ENCODE measurements around the gene DDX52.

Gene DDX52

GRCh38 chr17:37567137-37567536, 76.1 kb downstream of the DDX52 start:
- Histone ChIP-seq H3K27me3 (no peaks in the 10 kb centered on the region), H3K9me3 (no peaks in the 10 kb centered on the region), H3K4me1 (ENCODE audit: control insufficient read depth in 1 of 2, insufficient read depth in 1 of 2, low read depth in 1 of 2, low read length in 1 of 2) (no peaks in the 10 kb centered on the region), H3K27ac (no peak overlapping the region), H3K4me3 (ENCODE audit: low read depth in 1 of 2, low read length in 1 of 2) (no peak overlapping the region), H3K36me3 (peaks cover 83% of the 10 kb centered on the region)
- TF ChIP-seq, protein P1, sequence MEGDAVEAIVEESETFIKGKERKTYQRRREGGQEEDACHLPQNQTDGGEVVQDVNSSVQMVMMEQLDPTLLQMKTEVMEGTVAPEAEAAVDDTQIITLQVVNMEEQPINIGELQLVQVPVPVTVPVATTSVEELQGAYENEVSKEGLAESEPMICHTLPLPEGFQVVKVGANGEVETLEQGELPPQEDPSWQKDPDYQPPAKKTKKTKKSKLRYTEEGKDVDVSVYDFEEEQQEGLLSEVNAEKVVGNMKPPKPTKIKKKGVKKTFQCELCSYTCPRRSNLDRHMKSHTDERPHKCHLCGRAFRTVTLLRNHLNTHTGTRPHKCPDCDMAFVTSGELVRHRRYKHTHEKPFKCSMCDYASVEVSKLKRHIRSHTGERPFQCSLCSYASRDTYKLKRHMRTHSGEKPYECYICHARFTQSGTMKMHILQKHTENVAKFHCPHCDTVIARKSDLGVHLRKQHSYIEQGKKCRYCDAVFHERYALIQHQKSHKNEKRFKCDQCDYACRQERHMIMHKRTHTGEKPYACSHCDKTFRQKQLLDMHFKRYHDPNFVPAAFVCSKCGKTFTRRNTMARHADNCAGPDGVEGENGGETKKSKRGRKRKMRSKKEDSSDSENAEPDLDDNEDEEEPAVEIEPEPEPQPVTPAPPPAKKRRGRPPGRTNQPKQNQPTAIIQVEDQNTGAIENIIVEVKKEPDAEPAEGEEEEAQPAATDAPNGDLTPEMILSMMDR (IDR thresholded peaks at IDR 0.05) = no peak

DNA sequence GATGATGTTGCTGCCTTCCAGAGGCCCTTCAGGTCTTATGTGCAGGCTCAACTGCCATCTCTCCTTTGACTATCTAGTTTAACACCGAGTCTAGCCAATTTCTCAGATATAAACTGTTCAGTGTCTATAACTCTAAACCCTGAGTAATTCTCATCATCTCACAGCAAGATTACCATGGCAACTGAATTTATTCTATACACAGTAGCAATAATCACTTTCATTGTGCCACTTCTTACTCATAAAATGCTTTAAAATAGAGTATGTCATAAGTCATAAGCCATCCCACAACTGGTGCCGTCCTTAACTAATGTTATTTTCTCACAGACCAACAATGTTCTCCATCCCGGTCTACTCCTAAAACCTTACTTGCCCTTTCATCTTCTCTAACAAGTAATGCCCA, 79.0 kb downstream of the DDX52 start:
- no peaks in the 10 kb centered on the region for H3K9me3 ChIP-seq
- no peaks in the 10 kb centered on the region for H3K4me1 ChIP-seq (ENCODE audit: control insufficient read depth in 1 of 2, insufficient read depth in 1 of 2, low read depth in 1 of 2, low read length in 1 of 2)
- TF ChIP-seq, protein P1 (IDR thresholded peaks at IDR 0.05) = no peak
- no peaks in the 10 kb centered on the region for H3K27me3 ChIP-seq
- peaks cover 81% of the 10 kb centered on the region for H3K36me3 ChIP-seq
- no peak overlapping the region for H3K27ac ChIP-seq
- H3K4me3 ChIP-seq (ENCODE audit: low read depth in 1 of 2, low read length in 1 of 2) = no peak overlapping the region

GRCh38 chr17:37562016-37562745, 81.1 kb downstream of the DDX52 start:
- Histone ChIP-seq H3K4me3 (ENCODE audit: low read depth in 1 of 2, low read length in 1 of 2) (no peak overlapping the region), H3K4me1 (ENCODE audit: control insufficient read depth in 1 of 2, insufficient read depth in 1 of 2, low read depth in 1 of 2, low read length in 1 of 2) (no peaks in the 10 kb centered on the region), H3K27ac (no peak overlapping the region), H3K9me3 (no peaks in the 10 kb centered on the region), H3K27me3 (no peaks in the 10 kb centered on the region), H3K36me3 (peaks cover 82% of the 10 kb centered on the region)
- TF ChIP-seq, protein P1 (IDR thresholded peaks at IDR 0.05) = no peak

Measured in neutrophil (primary cell).